ENCODE measurements around the gene LIMS2.

Gene LIMS2

DNA sequence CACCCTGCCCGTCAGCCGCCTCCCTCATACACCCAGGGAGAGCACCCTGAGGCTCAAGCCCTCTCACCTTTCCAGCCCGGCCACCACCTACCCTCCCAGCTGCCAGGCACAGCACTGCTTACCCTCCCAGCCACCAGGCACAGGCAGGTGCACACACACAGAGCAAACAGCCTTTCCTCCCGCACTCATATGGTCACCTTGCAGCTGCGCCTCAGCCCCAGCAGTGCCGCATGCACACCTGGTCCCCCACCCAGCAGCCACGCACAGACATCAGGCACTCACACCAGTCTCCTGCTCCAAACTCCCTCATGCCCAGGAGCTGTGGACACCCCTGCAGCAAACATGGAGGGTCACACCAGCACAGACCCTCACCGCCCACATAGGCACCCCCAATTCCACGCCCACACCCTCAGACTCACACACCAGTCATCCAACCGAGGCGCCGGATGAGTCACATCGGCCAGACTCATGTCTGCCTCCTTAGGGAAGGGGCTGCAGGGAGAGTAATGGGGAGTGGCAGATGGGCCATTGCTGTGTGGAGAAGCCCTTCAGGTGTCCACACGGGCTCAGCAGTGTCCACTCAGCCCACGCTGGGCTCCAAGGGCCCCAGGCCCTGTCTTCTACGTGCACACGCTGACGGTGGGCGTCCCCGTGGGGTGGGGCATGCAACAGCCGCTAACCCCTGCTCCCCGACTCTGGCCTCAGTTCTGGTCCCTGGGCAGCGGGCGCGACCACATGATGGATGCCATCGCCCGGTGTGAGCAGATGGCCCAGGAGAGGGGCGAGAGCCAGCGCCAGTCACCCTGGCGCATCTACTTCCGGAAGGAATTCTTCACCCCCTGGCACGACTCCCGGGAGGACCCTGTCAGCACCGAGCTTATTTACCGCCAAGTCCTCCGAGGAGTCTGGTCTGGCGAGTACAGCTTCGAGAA lies 51.7 kb downstream of the LIMS2 start:
- peak overlapping the region; percentile 53 for H3K18ac ChIP-seq (ENCODE audit: low read length)
- peak overlapping the region; percentile 63 for H3K9ac ChIP-seq (ENCODE audit: low read depth, low read length, poor library complexity)
- H3K14ac ChIP-seq (ENCODE audit: low read length), result peak overlapping the region; percentile 94
- no peaks in the 10 kb centered on the region for H3K27me3 ChIP-seq (ENCODE audit: control insufficient read depth in 3 of 3, insufficient read depth in 3 of 3, low read depth in 1 of 3, low read length in 3 of 3)
- no peak overlapping the region for H3K27ac ChIP-seq (replicated peaks; ENCODE audit: low read length)
- peak overlapping the region; percentile 75 for H2BK5ac ChIP-seq (ENCODE audit: low read length)
- no peak overlapping the region for H4K91ac ChIP-seq (ENCODE audit: low read depth, low read length, poor library complexity)
- no peaks in the 10 kb centered on the region for H3K9me3 ChIP-seq (replicated peaks in 1 of 2; ENCODE audit: control insufficient read depth in 2 of 2, insufficient read depth in 1 of 2, low read depth in 1 of 2, low read length in 2 of 2)
- H4K8ac ChIP-seq (ENCODE audit: low read depth, low read length), result peak overlapping the region; percentile 19
- peak overlapping the region; percentile 79 for H2BK15ac ChIP-seq (ENCODE audit: low read length)
- no peaks in the 10 kb centered on the region for H3K4me1 ChIP-seq (ENCODE audit: control insufficient read depth in 2 of 2, insufficient read depth in 1 of 2, low read depth in 1 of 2, low read length in 2 of 2)
- H3K4ac ChIP-seq (ENCODE audit: low read length), result no peak overlapping the region
- H3K23ac ChIP-seq (ENCODE audit: low read depth, low read length, poor library complexity), result peak overlapping the region; percentile 60
- H3K36me3 ChIP-seq (replicated peaks in 1 of 2; ENCODE audit: control insufficient read depth in 2 of 2, insufficient read depth in 2 of 2, low read length in 2 of 2), result no peaks in the 10 kb centered on the region
- peak overlapping the region; percentile 5 for H2BK120ac ChIP-seq (ENCODE audit: low read depth, low read length)
- peak overlapping the region; percentile 63 for H2BK12ac ChIP-seq (ENCODE audit: low read length)
- H2AK5ac ChIP-seq (ENCODE audit: low read depth, low read length), result peak overlapping the region; percentile 58
- peaks cover 5% of the 10 kb centered on the region for H3K79me1 ChIP-seq (ENCODE audit: low read depth, low read length)
- DNase-seq (ENCODE audit: low spot score), result no peak
- no CpG with 5 or more reads among the region's 38 CpGs for WGBS, 2 donors (ENCODE audit: extremely low coverage in 2 of 2, insufficient read length in 2 of 2, insufficient replicate concordance in 1 of 2)
- H2AFZ ChIP-seq (ENCODE audit: low read length), result no peak overlapping the region
- peak overlapping the region in 1 of 2 donors; percentile 54 for H3K4me3 ChIP-seq (ENCODE audit: low read length in 2 of 2)
- H3K4me2 ChIP-seq (ENCODE audit: insufficient read depth, low read length, poor library complexity, severe bottlenecking), result no peak overlapping the region

- DNase-seq (ENCODE audit: low spot score), result no peak
- Histone ChIP-seq H3K27ac (replicated peaks; ENCODE audit: low read length) (no peak overlapping the region), H2BK120ac (ENCODE audit: low read depth, low read length) (no peak overlapping the region), H4K8ac (ENCODE audit: low read depth, low read length) (no peak overlapping the region), H3K36me3 (replicated peaks in 1 of 2; ENCODE audit: control insufficient read depth in 2 of 2, insufficient read depth in 2 of 2, low read length in 2 of 2) (no peaks in the 10 kb centered on the region), H3K4ac (ENCODE audit: low read length) (no peak overlapping the region), H2BK12ac (ENCODE audit: low read length) (peak overlapping the region; percentile 63), H3K27me3 (ENCODE audit: control insufficient read depth in 3 of 3, insufficient read depth in 3 of 3, low read depth in 1 of 3, low read length in 3 of 3) (no peaks in the 10 kb centered on the region), H3K79me1 (ENCODE audit: low read depth, low read length) (peaks cover 5% of the 10 kb centered on the region), H3K9me3 (replicated peaks in 1 of 2; ENCODE audit: control insufficient read depth in 2 of 2, insufficient read depth in 1 of 2, low read depth in 1 of 2, low read length in 2 of 2) (no peaks in the 10 kb centered on the region), H4K91ac (ENCODE audit: low read depth, low read length, poor library complexity) (no peak overlapping the region), H2AFZ (ENCODE audit: low read length) (no peak overlapping the region), H3K4me3 (ENCODE audit: low read length in 2 of 2) (peak overlapping the region in 1 of 2 donors; percentile 54), H3K4me2 (ENCODE audit: insufficient read depth, low read length, poor library complexity, severe bottlenecking) (no peak overlapping the region), H2AK5ac (ENCODE audit: low read depth, low read length) (peak overlapping the region; percentile 49), H2BK5ac (ENCODE audit: low read length) (no peak overlapping the region), H3K23ac (ENCODE audit: low read depth, low read length, poor library complexity) (no peak overlapping the region), H3K18ac (ENCODE audit: low read length) (no peak overlapping the region), H2BK15ac (ENCODE audit: low read length) (peak overlapping the region; percentile 79), H3K14ac (ENCODE audit: low read length) (no peak overlapping the region), H3K9ac (ENCODE audit: low read depth, low read length, poor library complexity) (peak overlapping the region; percentile 63), H3K4me1 (ENCODE audit: control insufficient read depth in 2 of 2, insufficient read depth in 1 of 2, low read depth in 1 of 2, low read length in 2 of 2) (no peaks in the 10 kb centered on the region)
- WGBS, 2 donors (ENCODE audit: extremely low coverage in 2 of 2, insufficient read length in 2 of 2, insufficient replicate concordance in 1 of 2), result no CpG with 5 or more reads among the region's 21 CpGs
These were observed 52.6 kb downstream of the LIMS2 start for GRCh38 chr2:127622561-127623387.

DNA sequence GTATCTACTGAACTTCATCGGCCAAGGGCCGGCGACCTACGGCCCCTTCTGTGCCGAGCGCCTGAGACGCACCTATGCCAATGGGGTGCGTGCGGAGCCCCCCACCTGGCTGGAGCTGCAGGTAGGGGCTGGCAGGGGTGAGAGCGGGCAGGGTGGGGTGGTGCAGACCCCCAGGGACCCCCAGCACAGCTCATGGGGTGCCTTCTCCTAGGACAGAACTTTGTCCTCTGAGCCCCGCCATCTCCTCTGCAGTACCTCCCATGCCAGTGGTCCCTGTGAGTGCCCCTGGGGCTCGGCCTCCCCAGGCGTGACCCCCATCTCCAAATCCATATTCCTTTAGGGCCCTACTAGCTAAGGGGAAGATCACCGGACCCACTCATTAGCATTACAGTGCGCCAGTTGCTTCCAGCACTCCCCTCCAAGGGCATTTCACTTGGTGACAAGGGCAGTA lies 53.3 kb downstream of the LIMS2 start:
- Histone ChIP-seq H3K18ac (ENCODE audit: low read length) (no peak overlapping the region), H3K79me1 (ENCODE audit: low read depth, low read length) (peaks cover 3% of the 10 kb centered on the region), H3K27me3 (ENCODE audit: control insufficient read depth in 3 of 3, insufficient read depth in 3 of 3, low read depth in 1 of 3, low read length in 3 of 3) (no peaks in the 10 kb centered on the region), H3K27ac (replicated peaks; ENCODE audit: low read length) (no peak overlapping the region), H3K23ac (ENCODE audit: low read depth, low read length, poor library complexity) (no peak overlapping the region), H3K14ac (ENCODE audit: low read length) (no peak overlapping the region), H4K8ac (ENCODE audit: low read depth, low read length) (no peak overlapping the region), H3K36me3 (replicated peaks in 1 of 2; ENCODE audit: control insufficient read depth in 2 of 2, insufficient read depth in 2 of 2, low read length in 2 of 2) (no peaks in the 10 kb centered on the region), H3K9ac (ENCODE audit: low read depth, low read length, poor library complexity) (no peak overlapping the region), H2BK5ac (ENCODE audit: low read length) (no peak overlapping the region), H3K9me3 (replicated peaks in 1 of 2; ENCODE audit: control insufficient read depth in 2 of 2, insufficient read depth in 1 of 2, low read depth in 1 of 2, low read length in 2 of 2) (no peaks in the 10 kb centered on the region), H4K91ac (ENCODE audit: low read depth, low read length, poor library complexity) (no peak overlapping the region), H3K4me3 (ENCODE audit: low read length in 2 of 2) (no peak overlapping the region), H3K4ac (ENCODE audit: low read length) (no peak overlapping the region), H3K4me2 (ENCODE audit: insufficient read depth, low read length, poor library complexity, severe bottlenecking) (no peak overlapping the region), H3K4me1 (ENCODE audit: control insufficient read depth in 2 of 2, insufficient read depth in 1 of 2, low read depth in 1 of 2, low read length in 2 of 2) (no peaks in the 10 kb centered on the region), H2AK5ac (ENCODE audit: low read depth, low read length) (peak overlapping the region; percentile 49), H2BK12ac (ENCODE audit: low read length) (no peak overlapping the region), H2BK15ac (ENCODE audit: low read length) (no peak overlapping the region), H2AFZ (ENCODE audit: low read length) (no peak overlapping the region), H2BK120ac (ENCODE audit: low read depth, low read length) (no peak overlapping the region)
- DNase-seq (ENCODE audit: low spot score), result no peak
- no CpG with 5 or more reads among the region's 15 CpGs for WGBS, 2 donors (ENCODE audit: extremely low coverage in 2 of 2, insufficient read length in 2 of 2, insufficient replicate concordance in 1 of 2)

DNA sequence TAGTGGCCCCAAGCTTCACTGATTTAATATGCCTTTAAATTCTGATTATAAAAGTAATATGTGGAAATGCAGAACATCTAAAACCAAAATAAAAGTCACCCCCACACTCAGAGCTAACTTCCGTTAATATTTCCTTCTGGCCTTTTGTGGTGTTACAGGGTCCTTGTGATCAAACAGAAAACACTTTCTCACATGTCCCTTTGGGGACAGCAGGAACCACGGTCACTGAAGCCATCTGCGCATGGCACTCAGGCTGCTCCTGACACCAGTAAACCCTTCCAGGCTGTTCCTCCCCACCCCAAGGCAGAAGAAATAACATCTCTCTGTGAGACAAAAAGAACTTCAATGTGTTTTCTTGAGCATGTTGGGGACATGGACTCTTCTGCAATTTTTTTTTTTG lies 54.5 kb downstream of the LIMS2 start:
- no peak overlapping the region for H2BK15ac ChIP-seq (ENCODE audit: low read length)
- H3K4me1 ChIP-seq (ENCODE audit: control insufficient read depth in 2 of 2, insufficient read depth in 1 of 2, low read depth in 1 of 2, low read length in 2 of 2), result peaks cover 0 to 2% of the 10 kb centered on the region in 2 donors
- H3K4me3 ChIP-seq (ENCODE audit: low read length in 2 of 2), result no peak overlapping the region
- no peak for DNase-seq (ENCODE audit: low spot score)
- H4K91ac ChIP-seq (ENCODE audit: low read depth, low read length, poor library complexity), result no peak overlapping the region
- no peak overlapping the region for H4K8ac ChIP-seq (ENCODE audit: low read depth, low read length)
- H2BK5ac ChIP-seq (ENCODE audit: low read length), result no peak overlapping the region
- H3K36me3 ChIP-seq (replicated peaks in 1 of 2; ENCODE audit: control insufficient read depth in 2 of 2, insufficient read depth in 2 of 2, low read length in 2 of 2), result no peaks in the 10 kb centered on the region
- no CpG with 5 or more reads among the region's 3 CpGs for WGBS, 2 donors (ENCODE audit: extremely low coverage in 2 of 2, insufficient read length in 2 of 2, insufficient replicate concordance in 1 of 2)
- no peak overlapping the region for H3K9ac ChIP-seq (ENCODE audit: low read depth, low read length, poor library complexity)
- H3K4me2 ChIP-seq (ENCODE audit: insufficient read depth, low read length, poor library complexity, severe bottlenecking), result no peak overlapping the region
- peaks cover 1% of the 10 kb centered on the region for H3K79me1 ChIP-seq (ENCODE audit: low read depth, low read length)
- H3K27ac ChIP-seq (replicated peaks; ENCODE audit: low read length), result no peak overlapping the region
- H2AK5ac ChIP-seq (ENCODE audit: low read depth, low read length), result no peak overlapping the region
- H2BK120ac ChIP-seq (ENCODE audit: low read depth, low read length), result no peak overlapping the region
- no peaks in the 10 kb centered on the region for H3K9me3 ChIP-seq (replicated peaks in 1 of 2; ENCODE audit: control insufficient read depth in 2 of 2, insufficient read depth in 1 of 2, low read depth in 1 of 2, low read length in 2 of 2)
- no peak overlapping the region for H3K4ac ChIP-seq (ENCODE audit: low read length)
- no peak overlapping the region for H3K14ac ChIP-seq (ENCODE audit: low read length)
- H2AFZ ChIP-seq (ENCODE audit: low read length), result no peak overlapping the region
- H3K27me3 ChIP-seq (ENCODE audit: control insufficient read depth in 3 of 3, insufficient read depth in 3 of 3, low read depth in 1 of 3, low read length in 3 of 3), result peaks cover 0 to 2% (median 0%) of the 10 kb centered on the region in 3 experiments
- H2BK12ac ChIP-seq (ENCODE audit: low read length), result no peak overlapping the region
- H3K18ac ChIP-seq (ENCODE audit: low read length), result no peak overlapping the region
- H3K23ac ChIP-seq (ENCODE audit: low read depth, low read length, poor library complexity), result no peak overlapping the region

Measured in neuronal stem cell (in vitro differentiated cells).